ENCODE measurements around the gene STAM. TPM values are rescaled to one million over a fixed set of nuclear protein-coding genes. Genes with fewer than 3 reads are reported as not detected.

Gene STAM
- total RNA-seq, 1 donor from 2014 or later: 43.4 TPM

- no peaks in the 10 kb centered on the region for H3K27me3 Mint-ChIP-seq (ENCODE audit: low read depth, unreplicated experiment)
- no peaks in the 10 kb centered on the region for H3K27me3 ChIP-seq (ENCODE audit: insufficient read depth, low read length)
- H3K4me1 ChIP-seq (ENCODE audit: insufficient read depth, low read length): no peaks in the 10 kb centered on the region
- H3K27ac ChIP-seq (ENCODE audit: low read depth, low read length): no peak overlapping the region
- no peak overlapping the region for H3K4me3 Mint-ChIP-seq (ENCODE audit: unreplicated experiment)
- H3K36me3 ChIP-seq (ENCODE audit: insufficient read depth, low read length): no peaks in the 10 kb centered on the region
- no peak for TF ChIP-seq EZH2 (IDR thresholded peaks at IDR 0.05; ENCODE audit: insufficient read depth, low read length)
- no peak for TF ChIP-seq CTCF (IDR thresholded peaks at IDR 0.05; ENCODE audit: insufficient read depth, low read depth, low read length)
- no peaks in the 10 kb centered on the region for H3K9me3 ChIP-seq (ENCODE audit: insufficient read depth, low read depth, low read length)
- no peaks in the 10 kb centered on the region for H4K20me1 ChIP-seq (ENCODE audit: insufficient read depth, low read length)
- H3K4me2 ChIP-seq (ENCODE audit: low read length): no peak overlapping the region
- no peak for DNase-seq (ENCODE audit: low read depth)
- no peak overlapping the region for H3K4me3 ChIP-seq (ENCODE audit: insufficient read depth, low read depth, low read length)
- H3K36me3 Mint-ChIP-seq (ENCODE audit: low read depth, unreplicated experiment): peaks cover 3% of the 10 kb centered on the region
- H3K9ac ChIP-seq (ENCODE audit: low read length): no peak overlapping the region
- no peaks in the 10 kb centered on the region for H3K79me2 ChIP-seq (ENCODE audit: insufficient read depth, low read length)
- FAIRE-seq: no peak
- no peaks in the 10 kb centered on the region for H3K9me3 Mint-ChIP-seq (ENCODE audit: unreplicated experiment)
- H3K4me1 Mint-ChIP-seq (ENCODE audit: low read depth, unreplicated experiment): no peaks in the 10 kb centered on the region
- no peak overlapping the region for H2AFZ ChIP-seq (ENCODE audit: low read depth, low read length)
- no peak overlapping the region for H3K27ac Mint-ChIP-seq (ENCODE audit: unreplicated experiment)
These were observed 87.5 kb downstream of the STAM start for GRCh38 chr10:17731331-17732020.

GRCh38 chr10:17733620-17734019 is 89.7 kb downstream of the STAM start:
- H3K27ac ChIP-seq (ENCODE audit: low read depth, low read length): no peak overlapping the region
- Mint-ChIP-seq H3K27me3 (ENCODE audit: low read depth, unreplicated experiment) (no peaks in the 10 kb centered on the region), H3K4me1 (ENCODE audit: low read depth, unreplicated experiment) (no peaks in the 10 kb centered on the region), H3K27ac (ENCODE audit: unreplicated experiment) (peak overlapping the region; percentile 31), H3K36me3 (ENCODE audit: low read depth, unreplicated experiment) (peaks cover 3% of the 10 kb centered on the region), H3K9me3 (ENCODE audit: unreplicated experiment) (no peaks in the 10 kb centered on the region), H3K4me3 (ENCODE audit: unreplicated experiment) (no peak overlapping the region)
- H3K4me2 ChIP-seq (ENCODE audit: low read length): no peak overlapping the region
- H3K79me2 ChIP-seq (ENCODE audit: insufficient read depth, low read length): no peaks in the 10 kb centered on the region
- H3K9ac ChIP-seq (ENCODE audit: low read length): no peak overlapping the region
- no peaks in the 10 kb centered on the region for H3K9me3 ChIP-seq (ENCODE audit: insufficient read depth, low read depth, low read length)
- no peaks in the 10 kb centered on the region for H3K27me3 ChIP-seq (ENCODE audit: insufficient read depth, low read length)
- TF ChIP-seq CTCF (IDR thresholded peaks at IDR 0.05; ENCODE audit: insufficient read depth, low read depth, low read length) (no peak), EZH2 (IDR thresholded peaks at IDR 0.05; ENCODE audit: insufficient read depth, low read length) (no peak)
- DNase-seq (ENCODE audit: low read depth) (no peak), FAIRE-seq (no peak)
- no peak overlapping the region for H2AFZ ChIP-seq (ENCODE audit: low read depth, low read length)
- no peaks in the 10 kb centered on the region for H3K4me1 ChIP-seq (ENCODE audit: insufficient read depth, low read length)
- no peaks in the 10 kb centered on the region for H3K36me3 ChIP-seq (ENCODE audit: insufficient read depth, low read length)
- no peaks in the 10 kb centered on the region for H4K20me1 ChIP-seq (ENCODE audit: insufficient read depth, low read length)
- no peak overlapping the region for H3K4me3 ChIP-seq (ENCODE audit: insufficient read depth, low read depth, low read length)

- H3K4me3 ChIP-seq (ENCODE audit: insufficient read depth, low read depth, low read length): no peak overlapping the region
- H4K20me1 ChIP-seq (ENCODE audit: insufficient read depth, low read length): no peaks in the 10 kb centered on the region
- H3K9me3 Mint-ChIP-seq (ENCODE audit: unreplicated experiment): no peaks in the 10 kb centered on the region
- no peaks in the 10 kb centered on the region for H3K27me3 ChIP-seq (ENCODE audit: insufficient read depth, low read length)
- H3K36me3 Mint-ChIP-seq (ENCODE audit: low read depth, unreplicated experiment): peaks cover 3% of the 10 kb centered on the region
- H3K4me1 Mint-ChIP-seq (ENCODE audit: low read depth, unreplicated experiment): no peaks in the 10 kb centered on the region
- H2AFZ ChIP-seq (ENCODE audit: low read depth, low read length): no peak overlapping the region
- H3K9me3 ChIP-seq (ENCODE audit: insufficient read depth, low read depth, low read length): no peaks in the 10 kb centered on the region
- no peaks in the 10 kb centered on the region for H3K79me2 ChIP-seq (ENCODE audit: insufficient read depth, low read length)
- no peaks in the 10 kb centered on the region for H3K27me3 Mint-ChIP-seq (ENCODE audit: low read depth, unreplicated experiment)
- no peaks in the 10 kb centered on the region for H3K4me1 ChIP-seq (ENCODE audit: insufficient read depth, low read length)
- DNase-seq (ENCODE audit: low read depth) (no peak), FAIRE-seq (no peak)
- no peak overlapping the region for H3K27ac ChIP-seq (ENCODE audit: low read depth, low read length)
- no peaks in the 10 kb centered on the region for H3K36me3 ChIP-seq (ENCODE audit: insufficient read depth, low read length)
- H3K4me2 ChIP-seq (ENCODE audit: low read length): no peak overlapping the region
- H3K27ac Mint-ChIP-seq (ENCODE audit: unreplicated experiment): no peak overlapping the region
- TF ChIP-seq EZH2 (IDR thresholded peaks at IDR 0.05; ENCODE audit: insufficient read depth, low read length) (no peak), CTCF (IDR thresholded peaks at IDR 0.05; ENCODE audit: insufficient read depth, low read depth, low read length) (no peak)
- H3K4me3 Mint-ChIP-seq (ENCODE audit: unreplicated experiment): no peak overlapping the region
- H3K9ac ChIP-seq (ENCODE audit: low read length): no peak overlapping the region
These were observed 90.6 kb downstream of the STAM start for GRCh38 chr10:17734432-17735080.
